SH-SY5Y (cell line): ENCODE data around the gene IST1.

Experiments
- GATA2 ChIP-seq: IDR thresholded peaks from 2 replicates; pipeline ENCODE4 v1.6.1; 2011; ENCODE audit warnings: mild to moderate bottlenecking, low read depth, low read length
- GATA3 ChIP-seq: IDR thresholded peaks from 2 replicates; pipeline ENCODE4 v1.6.1; 2011; ENCODE audit warnings: low read depth, mild to moderate bottlenecking, low read length, moderate library complexity

- TF ChIP-seq GATA2 (no peak), GATA3 (no peak)
Measured at GRCh38 chr16:71902656-71903365, 7.5 kb downstream of the IST1 start.
